PFSK-1 (cell line): ENCODE results near the gene CHRNA3.

ENCODE experiments used
- FOXP2 ChIP-seq: optimal IDR thresholded peaks from 2 replicates; pipeline ENCODE3; 2011; ENCODE audit warnings: borderline replicate concordance, control low read depth, inconsistent platforms; ENCODE audit not compliant: insufficient read depth; ENCODE audit errors: extremely low read length, extremely low read depth
- POLR2AphosphoS5 ChIP-seq: IDR thresholded peaks from 2 replicates; pipeline ENCODE4 v1.6.1; 2012; ENCODE audit warnings: low read depth, mild to moderate bottlenecking, control low read depth, low read length, moderate library complexity
- REST ChIP-seq, 2 experiments: IDR thresholded peaks; 2 replicates each; pipeline versions ENCODE4 v1.6.1 to v1.8.0; 2011 to 2012; ENCODE audit warnings: low read depth in 2 of 2, low read length in 2 of 2, control low read depth in 1 of 2, inconsistent platforms in 1 of 2, mild to moderate bottlenecking in 1 of 2, moderate library complexity in 1 of 2; ENCODE audit not compliant: insufficient read depth in 1 of 2
- SIN3A ChIP-seq: IDR thresholded peaks from 2 replicates; pipeline ENCODE4 v1.6.1; 2012; ENCODE audit warnings: mild to moderate bottlenecking, low read length, moderate library complexity, borderline replicate concordance; ENCODE audit not compliant: insufficient read depth
- TAF1 ChIP-seq: IDR thresholded peaks from 2 replicates; pipeline ENCODE4 v1.6.1; 2012; ENCODE audit warnings: low read length, control low read depth, borderline replicate concordance; ENCODE audit not compliant: insufficient read depth

GRCh38 chr15:78641749-78642275 lies 21.0 kb upstream of the CHRNA3 start:
- TF ChIP-seq TAF1 (no peak), POLR2AphosphoS5 (no peak), SIN3A (no peak), REST (IDR thresholded peaks at IDR 0.05; ENCODE audit: insufficient read depth in 1 of 2, low read depth in 2 of 2, low read length in 2 of 2) (no peak), FOXP2 (no peak)
